ENCODE measurements around the gene DGAT2.
A peak's percentile ranks its signal among the peaks of the same experiment; 100 is the strongest.
"Not testable (repeated sequence)": the region's sequence is repeated elsewhere in the genome, so short reads cannot be mapped to it uniquely, and the experiment has no call there.

The DGAT2 gene

DNA sequence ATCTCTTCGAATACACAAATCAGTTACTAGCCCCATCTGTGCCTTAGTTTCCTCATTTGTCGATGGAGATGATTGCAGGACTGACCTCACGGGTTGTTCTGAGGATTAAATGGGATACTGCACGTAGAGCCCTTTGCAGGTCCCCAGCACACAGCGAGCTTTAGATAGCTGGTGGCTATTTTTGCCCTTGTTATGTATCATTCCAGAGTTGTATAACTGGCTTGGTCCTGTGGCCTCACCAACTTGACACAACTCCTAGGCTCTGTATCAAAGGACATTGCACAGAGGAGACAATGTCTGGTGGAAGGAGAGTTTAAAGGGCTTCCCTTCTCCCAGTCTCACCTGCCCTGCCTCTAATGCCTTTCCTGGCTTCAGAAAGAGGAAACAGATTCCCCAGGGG lies 22.8 kb upstream of the DGAT2 start:
- Histone ChIP-seq H3K14ac (ENCODE audit: low read length) (no peak overlapping the region), H4K91ac (ENCODE audit: low read depth, low read length) (no peak overlapping the region), H4K12ac (ENCODE audit: low read depth, low read length) (no peak overlapping the region), H3K4me1 (ENCODE audit: control insufficient read depth in 1 of 2, insufficient read depth in 2 of 2, low read length in 2 of 2) (no peaks in the 10 kb centered on the region), H3K4me3 (ENCODE audit: low read depth, low read length) (no peak overlapping the region), H2AK5ac (ENCODE audit: low read length) (no peak overlapping the region), H3K23ac (ENCODE audit: low read length) (no peak overlapping the region), H3K9me3 (ENCODE audit: insufficient read depth, low read depth, low read length) (peaks cover 2% of the 10 kb centered on the region), H3K27me3 (ENCODE audit: insufficient read depth, low read length) (no peaks in the 10 kb centered on the region), H3K4me2 (ENCODE audit: low read length) (no peak overlapping the region), H3K18ac (ENCODE audit: low read length) (no peak overlapping the region), H3K27ac (ENCODE audit: low read depth, low read length) (no peak overlapping the region), H2BK12ac (ENCODE audit: low read length) (no peak overlapping the region), H2AFZ (ENCODE audit: insufficient read depth, low read length, poor library complexity) (no peak overlapping the region), H3K4ac (ENCODE audit: low read depth, low read length) (no peak overlapping the region), H2BK120ac (ENCODE audit: insufficient read depth, low read length, poor library complexity) (no peak overlapping the region), H2BK5ac (ENCODE audit: low read depth, low read length, poor library complexity) (no peak overlapping the region), H4K8ac (ENCODE audit: low read depth, low read length) (no peak overlapping the region), H3K36me3 (ENCODE audit: control insufficient read depth in 1 of 2, insufficient read depth in 2 of 2, low read length in 2 of 2) (no peaks in the 10 kb centered on the region), H3K79me1 (ENCODE audit: low read length) (no peaks in the 10 kb centered on the region), H3K9ac (ENCODE audit: low read length) (peak overlapping the region; percentile 55), H3K79me2 (ENCODE audit: control insufficient read depth, insufficient read depth, low read length, poor library complexity) (no peaks in the 10 kb centered on the region)
- no peak for DNase-seq
- WGBS (ENCODE audit: extremely low coverage, insufficient coverage, insufficient read length), result no CpG with 5 or more reads among the region's 5 CpGs

DNA sequence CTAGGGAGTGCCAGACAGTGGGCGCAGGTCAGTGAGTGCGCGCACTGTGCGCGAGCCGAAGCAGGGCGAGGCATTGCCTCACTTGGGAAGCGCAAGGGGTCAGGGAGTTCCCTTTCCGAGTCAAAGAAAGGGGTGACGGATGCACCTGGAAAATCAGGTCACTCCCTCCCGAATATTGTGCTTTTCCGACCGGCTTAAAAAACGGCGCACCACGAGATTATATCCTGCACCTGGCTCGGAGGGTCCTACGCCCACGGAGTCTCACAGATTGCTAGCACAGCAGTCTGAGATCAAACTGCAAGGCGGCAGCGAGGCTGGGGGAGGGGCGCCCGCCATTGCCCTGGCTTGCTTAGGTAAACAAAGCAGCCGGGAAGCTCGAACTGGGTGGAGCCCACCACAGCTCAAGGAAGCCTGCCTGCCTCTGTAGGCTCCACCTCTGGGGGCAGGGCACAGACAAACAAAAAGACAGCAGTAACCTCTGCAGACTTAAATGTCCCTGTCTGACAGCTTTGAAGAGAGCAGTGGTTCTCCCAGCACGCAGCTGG lies 19.8 kb upstream of the DGAT2 start:
- not testable (repeated sequence) for H4K12ac ChIP-seq (ENCODE audit: low read depth, low read length); H2AK5ac ChIP-seq (ENCODE audit: low read length); H3K4me3 ChIP-seq (ENCODE audit: low read depth, low read length); H3K9ac ChIP-seq (ENCODE audit: low read length); H2BK12ac ChIP-seq (ENCODE audit: low read length); H3K79me2 ChIP-seq (ENCODE audit: control insufficient read depth, insufficient read depth, low read length, poor library complexity); DNase-seq; H3K9me3 ChIP-seq (ENCODE audit: insufficient read depth, low read depth, low read length); H3K4me2 ChIP-seq (ENCODE audit: low read length); H3K4me1 ChIP-seq (ENCODE audit: control insufficient read depth in 1 of 2, insufficient read depth in 2 of 2, low read length in 2 of 2); H4K91ac ChIP-seq (ENCODE audit: low read depth, low read length); H4K8ac ChIP-seq (ENCODE audit: low read depth, low read length); H3K79me1 ChIP-seq (ENCODE audit: low read length); H3K27ac ChIP-seq (ENCODE audit: low read depth, low read length); H2AFZ ChIP-seq (ENCODE audit: insufficient read depth, low read length, poor library complexity); H3K27me3 ChIP-seq (ENCODE audit: insufficient read depth, low read length); H3K18ac ChIP-seq (ENCODE audit: low read length); H2BK5ac ChIP-seq (ENCODE audit: low read depth, low read length, poor library complexity); H2BK120ac ChIP-seq (ENCODE audit: insufficient read depth, low read length, poor library complexity); H3K23ac ChIP-seq (ENCODE audit: low read length); H3K4ac ChIP-seq (ENCODE audit: low read depth, low read length); H3K14ac ChIP-seq (ENCODE audit: low read length); H3K36me3 ChIP-seq (ENCODE audit: control insufficient read depth in 1 of 2, insufficient read depth in 2 of 2, low read length in 2 of 2)
- WGBS (ENCODE audit: extremely low coverage, insufficient coverage, insufficient read length), result no CpG with 5 or more reads among the region's 26 CpGs

DNA sequence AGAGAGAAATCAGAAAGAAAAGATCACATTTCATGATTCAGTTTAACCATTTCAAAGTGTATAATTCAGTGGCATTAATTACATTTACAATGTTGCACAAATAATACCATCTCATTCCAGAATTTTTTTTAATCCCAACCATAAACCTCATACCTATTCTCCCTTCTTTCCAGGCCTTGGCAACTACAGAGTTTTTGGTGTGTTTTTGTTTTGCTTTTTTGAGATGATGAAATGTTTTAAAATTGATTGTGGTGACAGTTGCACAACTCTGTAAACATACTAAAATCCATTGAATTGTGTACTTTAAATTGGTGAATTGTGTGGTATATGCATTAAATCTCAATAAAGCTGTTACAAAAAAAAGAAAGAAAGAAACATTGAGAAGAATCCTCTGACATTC lies 13.6 kb upstream of the DGAT2 start:
- H3K79me1 ChIP-seq (ENCODE audit: low read length); H3K9me3 ChIP-seq (ENCODE audit: insufficient read depth, low read depth, low read length); H3K79me2 ChIP-seq (ENCODE audit: control insufficient read depth, insufficient read depth, low read length, poor library complexity): not testable (repeated sequence)

DNA sequence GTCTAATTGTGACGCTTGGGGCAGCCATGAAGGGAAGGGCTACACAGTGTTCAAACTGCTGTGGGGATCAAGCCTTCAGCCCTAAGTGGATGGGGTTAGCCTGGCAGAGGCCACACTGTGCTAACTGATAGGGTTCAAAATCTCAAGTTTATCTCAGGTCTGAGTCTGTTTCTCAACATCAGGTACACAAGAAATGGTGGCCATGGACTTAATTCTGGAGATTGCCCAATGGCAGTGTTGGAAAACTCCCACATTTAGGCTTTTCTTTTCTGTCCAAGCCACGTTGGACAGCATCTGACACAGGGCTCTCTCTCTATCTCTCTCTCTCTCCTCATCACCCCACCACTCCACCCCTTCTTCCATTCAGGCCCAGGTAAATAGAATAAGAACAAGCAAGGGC lies 10.9 kb upstream of the DGAT2 start:
- no peak for DNase-seq
- Histone ChIP-seq H4K12ac (ENCODE audit: low read depth, low read length) (no peak overlapping the region), H3K27ac (ENCODE audit: low read depth, low read length) (no peak overlapping the region), H3K79me2 (ENCODE audit: control insufficient read depth, insufficient read depth, low read length, poor library complexity) (no peaks in the 10 kb centered on the region), H3K4ac (ENCODE audit: low read depth, low read length) (no peak overlapping the region), H3K9ac (ENCODE audit: low read length) (no peak overlapping the region), H2AK5ac (ENCODE audit: low read length) (no peak overlapping the region), H2BK12ac (ENCODE audit: low read length) (no peak overlapping the region), H4K8ac (ENCODE audit: low read depth, low read length) (no peak overlapping the region), H3K14ac (ENCODE audit: low read length) (no peak overlapping the region), H3K18ac (ENCODE audit: low read length) (no peak overlapping the region), H3K79me1 (ENCODE audit: low read length) (no peaks in the 10 kb centered on the region), H3K4me1 (ENCODE audit: control insufficient read depth in 1 of 2, insufficient read depth in 2 of 2, low read length in 2 of 2) (no peaks in the 10 kb centered on the region), H3K23ac (ENCODE audit: low read length) (no peak overlapping the region), H2BK120ac (ENCODE audit: insufficient read depth, low read length, poor library complexity) (no peak overlapping the region), H3K4me2 (ENCODE audit: low read length) (no peak overlapping the region), H3K27me3 (ENCODE audit: insufficient read depth, low read length) (no peaks in the 10 kb centered on the region), H3K4me3 (ENCODE audit: low read depth, low read length) (no peak overlapping the region), H2AFZ (ENCODE audit: insufficient read depth, low read length, poor library complexity) (no peak overlapping the region), H4K91ac (ENCODE audit: low read depth, low read length) (no peak overlapping the region), H3K9me3 (ENCODE audit: insufficient read depth, low read depth, low read length) (peaks cover 1% of the 10 kb centered on the region), H2BK5ac (ENCODE audit: low read depth, low read length, poor library complexity) (no peak overlapping the region), H3K36me3 (ENCODE audit: control insufficient read depth in 1 of 2, insufficient read depth in 2 of 2, low read length in 2 of 2) (no peaks in the 10 kb centered on the region)
- WGBS (ENCODE audit: extremely low coverage, insufficient coverage, insufficient read length), result no CpG with 5 or more reads among the region's 2 CpGs

More for the DNA sequence above, 13.6 kb upstream of the DGAT2 start:
- H3K4ac ChIP-seq (ENCODE audit: low read depth, low read length); H2AFZ ChIP-seq (ENCODE audit: insufficient read depth, low read length, poor library complexity); H3K27me3 ChIP-seq (ENCODE audit: insufficient read depth, low read length); H3K4me3 ChIP-seq (ENCODE audit: low read depth, low read length); H4K8ac ChIP-seq (ENCODE audit: low read depth, low read length); DNase-seq; H4K12ac ChIP-seq (ENCODE audit: low read depth, low read length); H3K27ac ChIP-seq (ENCODE audit: low read depth, low read length); H4K91ac ChIP-seq (ENCODE audit: low read depth, low read length); H2BK12ac ChIP-seq (ENCODE audit: low read length); H3K4me2 ChIP-seq (ENCODE audit: low read length); H3K23ac ChIP-seq (ENCODE audit: low read length); H2BK5ac ChIP-seq (ENCODE audit: low read depth, low read length, poor library complexity); H2BK120ac ChIP-seq (ENCODE audit: insufficient read depth, low read length, poor library complexity); H3K9ac ChIP-seq (ENCODE audit: low read length); H2AK5ac ChIP-seq (ENCODE audit: low read length); H3K36me3 ChIP-seq (ENCODE audit: control insufficient read depth in 1 of 2, insufficient read depth in 2 of 2, low read length in 2 of 2); H3K4me1 ChIP-seq (ENCODE audit: control insufficient read depth in 1 of 2, insufficient read depth in 2 of 2, low read length in 2 of 2); H3K18ac ChIP-seq (ENCODE audit: low read length); H3K14ac ChIP-seq (ENCODE audit: low read length): not testable (repeated sequence)
